Activated CD4-positive, alpha-beta memory T cell treated with anti-CD3 and anti-CD28 coated beads, Interleukin-2, amount 10 ng/mL, durations not matched to agents 7 days and 5 days (primary cell): ENCODE results near the gene DPYSL4. TPM values are rescaled to one million over a fixed set of nuclear protein-coding genes. Genes with fewer than 3 reads are reported as not detected.

Experiments
- CTCF ChIA-PET: fragments of 350-600 bp; sonication (Branson Sonifier 250); formaldehyde crosslinking; loops from one replicate; lab custom pipeline; 2021; ENCODE audit warnings: antibody characterized with exemption, inconsistent platforms; lab: Charles Lee
- POLR2A ChIA-PET: fragments of 350-600 bp; sonication (Branson Sonifier 250); formaldehyde crosslinking; loops from one replicate; lab custom pipeline; 2021; ENCODE audit warnings: antibody characterized with exemption; lab: Charles Lee
- DNase-seq: peaks from one replicate; pipeline ENCODE4 v3.0.0-alpha.2; 2020
- H3K27ac Mint-ChIP-seq: one replicate; pipeline ENCODE4 v1.8.0; 2021; ENCODE audit warnings: mild to moderate bottlenecking, mixed read lengths
- H3K27me3 Mint-ChIP-seq: one replicate; pipeline ENCODE4 v1.8.0; 2021; ENCODE audit warnings: mixed read lengths
- H3K36me3 Mint-ChIP-seq: one replicate; pipeline ENCODE4 v1.8.0; 2021; ENCODE audit warnings: low read depth, mixed read lengths
- H3K4me1 Mint-ChIP-seq: one replicate; pipeline ENCODE4 v1.8.0; 2021; ENCODE audit warnings: mixed read lengths
- H3K4me3 Mint-ChIP-seq: one replicate; pipeline ENCODE4 v1.8.0; 2021; ENCODE audit warnings: mild to moderate bottlenecking, mixed read lengths
- H3K9me3 Mint-ChIP-seq: one replicate; pipeline ENCODE4 v1.8.0; 2021; ENCODE audit warnings: mixed read lengths
- total RNA-seq, 2 experiments: library from RNA; stranded (reverse); gene quantifications; one replicate each; pipeline ENCODE4 v1.2.3, GENCODE V29; 2021

Gene DPYSL4
- total RNA-seq, 2 experiments from 2014 or later: 5.4 to 6.7 TPM

DNA sequence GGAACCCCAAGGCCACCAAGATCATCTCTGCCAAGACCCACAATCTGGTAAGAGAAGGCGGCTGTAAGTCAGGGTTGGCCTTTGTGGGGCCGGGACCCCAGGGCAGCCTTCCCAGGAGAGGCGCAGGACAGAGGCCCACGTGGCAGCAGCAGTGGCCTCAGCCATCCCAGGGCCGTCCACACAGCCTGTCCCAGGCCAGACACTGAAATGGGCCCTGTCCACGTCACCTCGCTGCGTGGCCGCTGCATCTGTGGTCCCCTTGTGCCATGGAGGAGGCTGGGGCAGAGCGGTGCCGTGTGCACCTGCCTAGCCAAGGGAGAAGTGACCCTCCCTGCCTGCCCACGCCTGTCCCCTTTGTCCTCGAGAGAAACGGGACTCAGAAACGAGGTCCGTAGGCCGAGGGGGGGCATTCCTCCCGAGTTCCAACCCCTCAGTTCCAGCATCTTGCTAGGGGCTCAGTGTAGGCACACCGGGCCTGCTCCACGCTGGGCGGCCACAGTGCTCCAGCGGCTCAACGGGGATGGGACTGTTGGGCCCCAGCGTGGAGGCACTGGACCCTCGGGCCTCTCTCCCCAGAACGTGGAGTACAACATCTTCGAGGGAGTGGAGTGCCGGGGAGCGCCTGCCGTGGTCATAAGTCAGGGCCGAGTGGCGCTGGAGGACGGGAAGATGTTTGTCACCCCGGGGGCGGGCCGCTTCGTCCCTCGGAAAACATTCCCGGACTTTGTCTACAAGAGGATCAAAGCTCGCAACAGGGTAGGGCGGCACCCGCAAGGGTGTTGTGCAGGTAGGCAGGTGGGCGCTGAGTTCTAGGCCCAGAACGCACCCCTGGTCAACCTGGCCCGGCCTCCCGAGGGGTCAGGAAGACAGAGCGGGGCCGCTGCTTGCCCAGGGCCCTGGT lies 15.6 kb downstream of the DPYSL4 start:
- Mint-ChIP-seq H3K27me3 (no peaks in the 10 kb centered on the region), H3K4me3 (no peak overlapping the region), H3K9me3 (no peaks in the 10 kb centered on the region), H3K36me3 (no peaks in the 10 kb centered on the region), H3K4me1 (no peaks in the 10 kb centered on the region), H3K27ac (no peak overlapping the region)
- ChIA-PET CTCF (no interaction called here), POLR2A (no interaction called here)
- DNase-seq: no peak

DNA sequence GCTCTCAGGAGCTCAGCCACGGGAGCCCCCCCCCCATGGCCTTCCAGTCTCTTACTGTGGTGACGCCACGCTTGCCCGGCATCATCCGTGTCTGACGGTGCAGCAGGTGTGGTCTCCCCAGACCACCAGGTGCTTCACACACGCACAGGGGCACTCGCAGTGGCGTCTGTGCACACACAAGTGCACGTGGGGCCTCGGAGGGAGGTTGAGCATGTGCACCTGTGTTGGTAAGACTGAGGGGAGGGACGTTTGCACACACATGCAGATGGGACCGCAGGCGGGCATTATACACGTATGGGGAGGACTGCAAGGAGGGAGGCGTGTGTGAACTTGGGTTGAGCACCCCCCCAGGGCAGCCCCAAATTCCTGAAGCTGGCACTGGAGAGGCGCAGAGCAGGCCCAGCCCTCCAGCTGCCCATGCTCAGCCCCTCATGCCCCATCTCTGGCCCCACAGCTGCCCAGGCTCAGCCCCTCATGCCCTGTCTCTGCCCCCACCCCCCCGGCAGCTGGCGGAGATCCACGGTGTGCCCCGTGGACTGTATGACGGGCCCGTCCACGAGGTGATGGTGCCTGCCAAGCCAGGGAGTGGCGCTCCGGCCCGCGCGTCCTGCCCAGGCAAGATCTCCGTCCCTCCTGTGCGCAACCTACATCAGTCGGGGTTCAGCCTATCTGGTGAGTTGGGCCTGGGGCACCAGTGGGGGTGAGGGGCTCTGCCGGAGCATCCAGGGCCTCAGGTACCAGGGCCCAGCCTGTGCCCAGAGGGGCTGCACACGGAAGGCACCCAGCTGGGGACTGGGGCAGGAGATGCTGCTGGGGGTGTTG lies 16.7 kb downstream of the DPYSL4 start:
- Mint-ChIP-seq H3K27ac (no peak overlapping the region), H3K36me3 (no peaks in the 10 kb centered on the region), H3K27me3 (no peaks in the 10 kb centered on the region), H3K9me3 (no peaks in the 10 kb centered on the region), H3K4me3 (no peak overlapping the region), H3K4me1 (no peaks in the 10 kb centered on the region)
- DNase-seq: no peak
- CTCF ChIA-PET: no interaction called here
- POLR2A ChIA-PET: no interaction called here

DNA sequence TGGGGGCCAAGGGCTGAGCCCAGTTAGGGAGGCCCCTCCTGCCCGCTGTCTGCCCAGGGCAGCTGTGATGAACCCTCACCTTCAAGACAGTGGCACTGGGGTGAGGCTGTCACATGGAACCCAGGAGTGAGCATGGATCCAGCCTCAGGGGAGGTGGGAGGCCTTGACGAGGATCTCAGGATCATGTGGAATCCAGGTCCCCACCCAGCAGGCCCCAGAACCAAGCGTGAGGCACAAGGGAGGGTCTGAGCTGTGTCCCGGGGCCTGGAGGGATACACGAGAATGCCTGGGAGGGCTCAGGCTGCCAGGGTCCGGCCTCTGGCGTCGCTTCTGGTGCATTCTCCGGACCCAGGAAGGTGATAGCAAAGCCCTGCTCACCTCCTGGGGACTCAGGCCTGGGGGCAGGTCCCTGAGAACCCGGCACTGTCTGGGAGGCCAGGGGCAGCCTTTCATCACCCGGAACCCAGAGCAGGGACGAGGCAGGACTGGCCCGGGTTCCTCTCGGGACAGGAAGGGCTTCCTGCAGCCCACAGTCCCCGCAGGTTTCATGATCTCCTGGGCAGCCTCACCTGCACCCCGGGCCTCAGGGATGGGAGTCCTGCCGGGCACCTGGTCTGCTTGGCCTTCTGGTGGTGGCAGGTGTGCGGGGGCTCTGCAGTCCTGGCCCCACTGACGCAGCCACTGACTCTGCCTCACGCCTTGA lies 17.5 kb downstream of the DPYSL4 start:
- Mint-ChIP-seq H3K27me3 (no peaks in the 10 kb centered on the region), H3K4me1 (no peaks in the 10 kb centered on the region), H3K4me3 (no peak overlapping the region), H3K36me3 (no peaks in the 10 kb centered on the region), H3K9me3 (no peaks in the 10 kb centered on the region), H3K27ac (no peak overlapping the region)
- ChIA-PET POLR2A (no interaction called here), CTCF (no interaction called here)
- no peak for DNase-seq

DNA sequence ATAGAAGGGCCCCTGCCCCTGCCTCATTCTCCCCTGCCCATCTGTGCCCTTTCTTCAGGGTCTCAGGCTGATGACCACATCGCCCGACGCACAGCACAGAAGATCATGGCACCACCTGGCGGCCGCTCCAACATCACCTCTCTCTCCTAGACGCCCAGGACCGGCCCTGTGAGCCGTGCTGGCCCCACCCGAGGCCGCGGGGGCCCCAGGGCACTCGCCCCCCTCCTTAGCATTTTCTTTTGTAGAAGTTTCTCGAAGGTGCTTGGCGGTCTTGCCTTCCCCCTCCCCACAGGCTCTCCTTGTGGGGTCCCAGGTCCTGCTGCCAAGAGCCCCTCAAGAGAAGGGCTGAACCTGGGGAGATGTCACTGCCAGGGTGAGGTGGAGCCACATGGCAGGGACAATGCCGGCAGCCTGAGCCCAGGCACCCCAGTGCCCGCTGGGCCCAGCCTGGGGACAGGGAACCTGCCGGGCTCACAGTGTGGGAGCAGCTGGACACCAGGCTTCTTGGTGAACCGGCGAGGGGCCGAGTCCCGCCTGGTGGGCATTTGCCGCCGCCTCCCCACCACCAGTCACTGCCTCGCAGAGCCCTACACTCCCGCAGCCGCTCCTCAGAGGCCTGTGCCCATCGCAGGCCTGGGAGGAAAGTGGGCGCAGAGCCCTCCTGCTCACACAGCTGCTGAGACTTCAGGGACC lies 18.2 kb downstream of the DPYSL4 start:
- no peaks in the 10 kb centered on the region for H3K4me1 Mint-ChIP-seq
- ChIA-PET POLR2A (no interaction called here), CTCF (no interaction called here)
- no peak overlapping the region for H3K4me3 Mint-ChIP-seq
- no peak overlapping the region for H3K27ac Mint-ChIP-seq
- no peak for DNase-seq
- H3K9me3 Mint-ChIP-seq: no peaks in the 10 kb centered on the region
- no peaks in the 10 kb centered on the region for H3K27me3 Mint-ChIP-seq
- H3K36me3 Mint-ChIP-seq: no peaks in the 10 kb centered on the region

DNA sequence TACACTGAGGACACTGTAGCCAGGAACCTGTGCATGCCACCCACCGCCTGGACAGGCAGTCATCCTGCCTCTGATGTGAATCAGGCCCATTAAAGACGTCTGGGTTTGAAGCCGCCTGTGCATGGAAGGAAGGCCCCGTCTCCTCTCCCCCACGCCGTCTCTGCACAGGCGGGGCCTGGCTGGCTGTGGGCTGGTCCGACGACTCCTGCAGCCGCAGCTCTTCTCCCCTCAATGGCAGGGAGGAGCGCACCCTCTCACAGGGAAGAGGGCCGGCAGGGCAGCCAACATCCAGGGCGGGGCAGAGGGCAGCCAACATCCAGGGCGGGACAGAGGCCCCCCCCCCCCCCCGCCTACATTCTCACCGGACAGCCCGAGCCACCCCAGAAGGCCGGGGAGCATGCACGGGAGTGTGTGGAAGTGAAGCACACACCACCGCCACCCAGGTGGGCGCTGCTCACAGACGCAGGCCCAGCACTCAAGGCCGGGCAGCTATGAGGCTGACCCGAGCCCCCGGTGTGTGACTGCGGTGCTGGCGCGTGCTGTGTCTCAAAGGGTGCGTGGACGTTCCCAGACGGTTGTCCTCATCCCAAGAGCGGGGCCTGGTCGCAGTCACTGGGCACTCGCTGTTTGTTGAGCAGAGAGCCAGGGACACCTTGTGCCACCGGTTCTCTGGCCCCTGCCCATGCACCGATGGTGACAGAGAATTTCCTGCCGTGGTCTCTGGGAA lies 19.1 kb downstream of the DPYSL4 start:
- Mint-ChIP-seq H3K27me3 (no peaks in the 10 kb centered on the region), H3K4me3 (no peak overlapping the region), H3K27ac (no peak overlapping the region), H3K9me3 (no peaks in the 10 kb centered on the region), H3K36me3 (no peaks in the 10 kb centered on the region), H3K4me1 (no peaks in the 10 kb centered on the region)
- DNase-seq: no peak
- ChIA-PET POLR2A (no interaction called here), CTCF (no interaction called here)

DNA sequence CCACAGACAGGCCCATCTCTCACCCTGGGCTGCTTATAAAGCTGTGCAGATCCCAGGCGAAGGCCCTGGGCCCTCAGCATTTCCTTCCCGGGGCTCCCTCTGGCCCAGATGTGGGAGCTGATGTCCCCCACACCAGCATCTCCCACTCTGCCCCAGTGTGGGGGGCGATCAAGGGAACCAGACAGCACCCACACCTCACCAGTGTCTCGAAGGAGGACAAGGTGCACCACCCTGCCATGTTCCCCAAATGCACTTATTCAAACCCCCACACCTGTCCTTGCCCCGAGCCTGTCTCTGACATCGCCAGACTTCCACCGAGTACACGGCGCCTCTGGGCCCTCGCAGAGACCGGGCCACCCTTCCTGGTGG lies 19.6 kb downstream of the DPYSL4 start:
- H3K27me3 Mint-ChIP-seq: no peaks in the 10 kb centered on the region
- H3K4me1 Mint-ChIP-seq: no peaks in the 10 kb centered on the region
- no peak overlapping the region for H3K27ac Mint-ChIP-seq
- ChIA-PET POLR2A (no interaction called here), CTCF (no interaction called here)
- no peak overlapping the region for H3K4me3 Mint-ChIP-seq
- no peak for DNase-seq
- no peaks in the 10 kb centered on the region for H3K36me3 Mint-ChIP-seq
- H3K9me3 Mint-ChIP-seq: no peaks in the 10 kb centered on the region

DNA sequence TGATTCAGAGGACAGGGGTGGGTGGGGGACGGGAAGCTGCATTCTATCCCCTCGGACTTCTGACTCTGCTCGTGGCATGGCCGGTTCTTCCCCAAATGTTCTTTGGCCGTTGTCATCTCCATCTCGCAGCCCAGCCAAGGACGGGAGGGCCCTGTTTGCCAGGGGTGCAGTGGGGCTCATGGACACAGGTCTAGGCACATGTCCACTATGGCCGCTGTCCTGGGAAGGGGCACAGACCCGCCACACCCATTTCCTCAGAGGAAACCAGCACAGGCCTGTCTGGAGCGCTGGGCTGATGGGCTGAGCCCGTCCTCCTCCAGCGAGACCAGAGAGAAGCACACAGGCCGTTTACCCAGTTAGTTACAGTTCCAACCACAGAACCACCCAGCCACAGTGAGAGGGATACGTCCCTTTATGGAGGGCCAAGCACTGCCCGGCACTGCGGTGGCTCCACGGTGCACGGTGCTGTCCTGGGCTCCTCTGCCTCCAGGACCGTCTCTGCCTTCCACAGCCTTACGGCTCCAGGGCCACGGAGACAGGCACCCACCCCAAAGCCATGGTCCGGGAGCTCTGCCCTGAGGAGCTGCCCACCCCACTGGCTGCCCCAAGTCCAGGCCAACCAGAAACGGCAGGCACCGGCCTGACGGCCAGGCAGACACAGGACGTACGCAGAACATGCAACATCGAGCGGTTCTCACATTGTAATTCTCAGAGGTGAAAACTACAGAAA lies 20.2 kb downstream of the DPYSL4 start:
- no peaks in the 10 kb centered on the region for H3K36me3 Mint-ChIP-seq
- H3K4me1 Mint-ChIP-seq: no peaks in the 10 kb centered on the region
- no peaks in the 10 kb centered on the region for H3K27me3 Mint-ChIP-seq
- ChIA-PET CTCF (no interaction called here), POLR2A (no interaction called here)
- H3K27ac Mint-ChIP-seq: no peak overlapping the region
- no peaks in the 10 kb centered on the region for H3K9me3 Mint-ChIP-seq
- no peak overlapping the region for H3K4me3 Mint-ChIP-seq
- no peak for DNase-seq

DNA sequence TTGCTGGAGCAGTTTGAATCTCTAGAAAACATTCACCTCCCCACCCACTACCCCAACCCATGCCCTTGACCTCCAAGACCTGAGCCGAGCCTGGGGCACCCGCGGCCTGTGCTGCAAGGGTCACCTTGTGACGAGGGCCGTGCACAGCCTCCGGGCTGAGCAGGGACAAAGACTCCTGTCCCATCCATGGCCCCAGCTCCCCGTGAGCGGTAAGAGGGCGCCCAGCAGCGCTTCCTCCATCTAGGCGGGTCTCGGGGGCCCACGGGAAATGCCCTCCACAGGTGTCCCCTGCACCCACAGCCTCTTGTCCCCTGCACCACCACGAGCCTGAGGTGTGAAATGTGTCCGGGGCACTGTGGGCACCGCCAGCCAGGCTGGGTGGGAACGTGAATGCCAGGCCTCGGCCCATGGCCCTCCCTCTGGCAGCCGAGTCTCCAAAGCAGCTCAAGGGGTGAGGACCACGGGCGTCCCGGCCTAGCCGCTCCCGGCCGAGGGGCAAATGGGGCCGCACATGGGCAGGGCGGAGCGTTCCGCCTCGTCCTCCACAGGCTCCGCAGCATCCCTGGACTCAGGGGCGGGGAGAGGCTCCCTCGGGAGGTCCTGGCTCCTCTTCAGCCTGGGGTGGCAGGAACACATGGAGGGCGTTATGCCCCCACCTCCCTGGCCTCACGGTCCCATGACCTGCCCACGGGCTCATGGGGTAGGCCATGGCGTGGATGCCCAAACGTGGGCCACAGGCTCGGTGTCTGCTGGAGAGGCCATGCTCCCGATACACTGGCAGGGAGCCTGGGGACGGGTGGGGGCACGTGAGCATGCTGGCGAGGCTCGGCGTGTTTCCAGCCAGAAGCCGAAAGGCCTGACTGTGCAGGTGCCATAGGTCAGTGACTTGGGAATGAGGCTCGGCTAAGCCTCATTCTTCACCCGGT lies 21.1 kb downstream of the DPYSL4 start:
- POLR2A ChIA-PET: no interaction called here

DNA sequence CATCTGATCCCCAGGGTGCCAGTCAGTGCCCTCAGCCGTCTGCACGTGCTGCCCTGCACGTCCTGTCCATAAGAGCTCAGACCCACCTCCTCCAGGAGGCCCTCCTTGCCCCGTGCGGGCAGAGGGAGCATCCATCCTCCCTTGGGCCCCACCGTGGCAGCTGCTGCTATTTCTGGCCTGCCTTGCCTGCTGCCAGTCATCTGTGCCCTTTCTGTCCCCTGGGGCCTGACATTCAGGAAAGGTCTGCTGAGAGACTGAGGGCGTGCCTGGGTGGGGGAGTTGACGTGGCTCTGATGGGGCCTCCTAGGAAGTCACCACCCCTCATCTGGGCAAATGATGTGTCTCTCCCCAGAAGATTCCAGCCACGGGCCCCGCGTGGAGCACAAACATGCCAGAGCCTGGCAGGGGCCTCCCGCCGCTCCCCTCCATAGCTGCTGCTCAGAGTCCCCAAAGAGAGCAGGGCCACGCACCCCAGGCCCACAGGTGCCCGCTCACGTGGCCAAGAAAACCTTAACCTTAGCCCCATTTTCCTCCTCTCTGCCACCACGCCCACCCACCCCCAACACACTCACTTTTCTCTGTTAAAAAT lies 21.8 kb downstream of the DPYSL4 start:
- ChIA-PET CTCF (no interaction called here), POLR2A (no interaction called here)
- no peak for DNase-seq
- Mint-ChIP-seq H3K4me1 (no peaks in the 10 kb centered on the region), H3K27ac (no peak overlapping the region), H3K4me3 (no peak overlapping the region), H3K36me3 (no peaks in the 10 kb centered on the region), H3K27me3 (no peaks in the 10 kb centered on the region), H3K9me3 (no peaks in the 10 kb centered on the region)

More for the DNA sequence above, 21.1 kb downstream of the DPYSL4 start:
- CTCF ChIA-PET: no interaction called here
- no peaks in the 10 kb centered on the region for H3K4me1 Mint-ChIP-seq
- no peaks in the 10 kb centered on the region for H3K9me3 Mint-ChIP-seq
- no peak overlapping the region for H3K4me3 Mint-ChIP-seq
- H3K36me3 Mint-ChIP-seq: no peaks in the 10 kb centered on the region
- no peak overlapping the region for H3K27ac Mint-ChIP-seq
- H3K27me3 Mint-ChIP-seq: no peaks in the 10 kb centered on the region
- no peak for DNase-seq

DNA sequence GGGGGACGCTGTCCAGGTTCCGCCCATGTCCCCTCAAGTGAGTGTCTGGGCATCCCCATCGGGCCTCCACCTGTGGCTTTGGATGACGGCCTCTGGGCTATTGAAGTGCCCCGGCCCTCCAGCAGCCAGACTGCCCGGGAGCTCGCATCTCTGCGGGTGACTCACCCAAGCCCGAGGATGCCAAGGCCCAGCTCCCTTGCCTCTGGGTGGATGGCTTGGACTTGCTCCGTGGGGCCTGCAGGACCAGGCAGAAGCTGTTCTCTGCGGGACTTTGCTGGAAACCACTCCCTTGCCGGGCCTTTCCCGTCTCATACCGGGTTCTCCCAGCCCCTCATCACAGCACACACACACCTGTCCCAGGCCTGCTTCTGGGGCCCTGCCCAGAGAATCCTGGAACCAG lies 22.4 kb downstream of the DPYSL4 start:
- no peak overlapping the region for H3K27ac Mint-ChIP-seq
- DNase-seq: no peak
- no peaks in the 10 kb centered on the region for H3K4me1 Mint-ChIP-seq
- H3K9me3 Mint-ChIP-seq: no peaks in the 10 kb centered on the region
- no peaks in the 10 kb centered on the region for H3K27me3 Mint-ChIP-seq
- CTCF ChIA-PET: no interaction called here
- POLR2A ChIA-PET: no interaction called here
- H3K4me3 Mint-ChIP-seq: no peak overlapping the region
- no peaks in the 10 kb centered on the region for H3K36me3 Mint-ChIP-seq

DNA sequence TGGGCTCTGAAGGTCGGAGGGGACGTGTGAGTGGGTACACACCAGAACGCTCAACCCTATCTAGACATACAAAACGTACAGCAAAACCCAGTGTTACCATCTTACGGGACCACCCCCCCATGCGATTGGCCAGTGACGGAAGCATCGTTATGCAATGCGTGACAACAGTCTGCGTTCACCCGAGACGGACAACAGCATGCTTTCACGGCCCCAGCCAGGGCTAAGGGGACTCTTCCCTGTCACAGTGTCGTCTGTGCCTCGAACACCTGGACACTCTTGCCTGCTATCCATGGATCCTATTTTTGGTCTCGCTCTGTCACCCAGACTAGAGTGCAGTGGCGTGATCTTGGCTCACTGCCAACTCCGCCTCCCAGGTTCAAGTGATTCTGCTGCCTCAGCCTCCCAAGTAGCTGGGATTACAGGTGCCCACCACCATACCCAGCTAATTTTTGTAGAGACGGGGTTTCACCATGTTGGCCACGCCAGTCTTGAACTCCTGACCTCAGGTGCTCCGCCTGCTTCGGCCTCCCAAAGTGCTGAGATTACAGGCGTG lies 23.3 kb downstream of the DPYSL4 start:
- no peaks in the 10 kb centered on the region for H3K4me1 Mint-ChIP-seq
- H3K9me3 Mint-ChIP-seq: peaks cover 2% of the 10 kb centered on the region
- no peak overlapping the region for H3K4me3 Mint-ChIP-seq

More for the DNA sequence above, 23.3 kb downstream of the DPYSL4 start:
- Mint-ChIP-seq H3K27ac (no peak overlapping the region), H3K36me3 (no peaks in the 10 kb centered on the region), H3K27me3 (no peaks in the 10 kb centered on the region)
- CTCF ChIA-PET: no interaction called here
- POLR2A ChIA-PET: no interaction called here
- DNase-seq: no peak
